Activated CD4-positive, alpha-beta T cell treated with anti-CD3 and anti-CD28 coated beads, Interleukin-2, Interleukin-6, amounts not matched to agents 100 ng/mL and 50 ng/mL, durations not matched to agents 16 hours and 8 hours (primary cell): ENCODE results near the gene ACCSL.

Experiments used
- DNase-seq: peaks from one replicate; pipeline ENCODE4 v3.0.0-alpha.2; 2020

Gene ACCSL

GRCh38 chr11:44065841-44066731 lies 18.3 kb downstream of the ACCSL start, which contains the start of gene ACCS:
ACCS (plus strand) TSS chr11:44066270; CDS start chr11:44067628, 1,358 bp downstream.
- peak; percentile 93 for DNase-seq

GRCh38 chr11:44066732-44067141 lies 19.0 kb downstream of the ACCSL start:
- no peak for DNase-seq

GRCh38 chr11:44067266-44067665 lies 19.5 kb downstream of the ACCSL start:
- no peak for DNase-seq

GRCh38 chr11:44068180-44068579 lies 20.4 kb downstream of the ACCSL start:
- no peak for DNase-seq

GRCh38 chr11:44071157-44071556 lies 23.4 kb downstream of the ACCSL start:
- no peak for DNase-seq

- DNase-seq = no peak
Observed at GRCh38 chr11:44072757-44073658, 25.2 kb downstream of the ACCSL start.

- DNase-seq = no peak
Observed at GRCh38 chr11:44078794-44079193, 31.0 kb downstream of the ACCSL start.

GRCh38 chr11:44079376-44079775 lies 31.6 kb downstream of the ACCSL start:
- no peak for DNase-seq

- DNase-seq = no peak
Observed at GRCh38 chr11:44080951-44081350, 33.2 kb downstream of the ACCSL start.

GRCh38 chr11:44082645-44083044 lies 34.9 kb downstream of the ACCSL start:
- no peak for DNase-seq

GRCh38 chr11:44083433-44083832 lies 35.7 kb downstream of the ACCSL start:
- DNase-seq = no peak

GRCh38 chr11:44083906-44084305 lies 36.1 kb downstream of the ACCSL start:
- no peak for DNase-seq

GRCh38 chr11:44085330-44085729 lies 37.5 kb downstream of the ACCSL start:
- DNase-seq = no peak

- DNase-seq = peak; percentile 54
Observed at GRCh38 chr11:44088377-44088776, 40.6 kb downstream of the ACCSL start.

- DNase-seq = no peak
Observed at GRCh38 chr11:44088871-44089270, 41.1 kb downstream of the ACCSL start.

- DNase-seq = no peak
Observed at GRCh38 chr11:44090539-44090938, 42.8 kb downstream of the ACCSL start.

GRCh38 chr11:44094260-44094868 lies 46.6 kb downstream of the ACCSL start:
- peak; percentile 89 for DNase-seq

- peak; percentile 92 for DNase-seq
Observed at GRCh38 chr11:44095506-44096359, 48.0 kb downstream of the ACCSL start, which contains the start of gene EXT2. EXT2 (plus strand) TSS chr11:44095678; CDS start chr11:44107713, 12,035 bp downstream.

- no peak for DNase-seq
Observed at GRCh38 chr11:44096360-44097185, 48.8 kb downstream of the ACCSL start.

GRCh38 chr11:44097821-44098220 lies 50.0 kb downstream of the ACCSL start:
- no peak for DNase-seq

GRCh38 chr11:44101098-44101497 lies 53.3 kb downstream of the ACCSL start:
- no peak for DNase-seq
